ENCODE results near the gene GFPT2. TPM values are rescaled to one million over a fixed set of nuclear protein-coding genes. Genes with fewer than 3 reads are reported as not detected.

Gene GFPT2
- total RNA-seq, 1 donor from 2014 or later: 10.1 TPM

GRCh38 chr5:180346358-180346757, 6.8 kb downstream of the GFPT2 start:
- no peaks in the 10 kb centered on the region for H3K9me3 Mint-ChIP-seq (ENCODE audit: unreplicated experiment)
- no peak overlapping the region for H3K27ac Mint-ChIP-seq (ENCODE audit: unreplicated experiment)
- no peaks in the 10 kb centered on the region for H3K36me3 Mint-ChIP-seq (ENCODE audit: low read depth, unreplicated experiment)
- H3K27me3 Mint-ChIP-seq (ENCODE audit: unreplicated experiment): peaks cover 2% of the 10 kb centered on the region
- TF ChIP-seq CTCF (IDR thresholded peaks at IDR 0.05; ENCODE audit: unreplicated experiment): no peak
- H3K4me3 Mint-ChIP-seq (ENCODE audit: unreplicated experiment): no peak overlapping the region
- H3K4me1 Mint-ChIP-seq (ENCODE audit: unreplicated experiment): peaks cover 12% of the 10 kb centered on the region
- DNase-seq (ENCODE audit: low spot score): no peak

- H3K27ac Mint-ChIP-seq (ENCODE audit: unreplicated experiment): no peak overlapping the region
- TF ChIP-seq CTCF (IDR thresholded peaks at IDR 0.05; ENCODE audit: unreplicated experiment): no peak
- no peak overlapping the region for H3K4me3 Mint-ChIP-seq (ENCODE audit: unreplicated experiment)
These were observed 7.4 kb downstream of the GFPT2 start for GRCh38 chr5:180345781-180346180.

GRCh38 chr5:180345186-180345585, 8.0 kb downstream of the GFPT2 start:
- no peak overlapping the region for H3K27ac Mint-ChIP-seq (ENCODE audit: unreplicated experiment)
- DNase-seq (ENCODE audit: low spot score): no peak
- H3K9me3 Mint-ChIP-seq (ENCODE audit: unreplicated experiment): no peaks in the 10 kb centered on the region
- no peak for TF ChIP-seq CTCF (IDR thresholded peaks at IDR 0.05; ENCODE audit: unreplicated experiment)
- no peak overlapping the region for H3K4me3 Mint-ChIP-seq (ENCODE audit: unreplicated experiment)
- H3K4me1 Mint-ChIP-seq (ENCODE audit: unreplicated experiment): peaks cover 7% of the 10 kb centered on the region
- H3K27me3 Mint-ChIP-seq (ENCODE audit: unreplicated experiment): peaks cover 2% of the 10 kb centered on the region
- H3K36me3 Mint-ChIP-seq (ENCODE audit: low read depth, unreplicated experiment): no peaks in the 10 kb centered on the region

More at GRCh38 chr5:180345781-180346180, 7.4 kb downstream of the GFPT2 start:
- Mint-ChIP-seq H3K4me1 (ENCODE audit: unreplicated experiment) (peaks cover 7% of the 10 kb centered on the region), H3K36me3 (ENCODE audit: low read depth, unreplicated experiment) (no peaks in the 10 kb centered on the region), H3K9me3 (ENCODE audit: unreplicated experiment) (no peaks in the 10 kb centered on the region), H3K27me3 (ENCODE audit: unreplicated experiment) (peaks cover 2% of the 10 kb centered on the region)
- no peak for DNase-seq (ENCODE audit: low spot score)

GRCh38 chr5:180344696-180344999, 8.5 kb downstream of the GFPT2 start:
- Mint-ChIP-seq H3K27me3 (ENCODE audit: unreplicated experiment) (peaks cover 2% of the 10 kb centered on the region), H3K27ac (ENCODE audit: unreplicated experiment) (no peak overlapping the region), H3K36me3 (ENCODE audit: low read depth, unreplicated experiment) (no peaks in the 10 kb centered on the region), H3K4me1 (ENCODE audit: unreplicated experiment) (peaks cover 7% of the 10 kb centered on the region), H3K4me3 (ENCODE audit: unreplicated experiment) (no peak overlapping the region), H3K9me3 (ENCODE audit: unreplicated experiment) (no peaks in the 10 kb centered on the region)
- no peak for DNase-seq (ENCODE audit: low spot score)
- TF ChIP-seq CTCF (IDR thresholded peaks at IDR 0.05; ENCODE audit: unreplicated experiment): no peak

- no peak overlapping the region for H3K4me3 Mint-ChIP-seq (ENCODE audit: unreplicated experiment)
- H3K27me3 Mint-ChIP-seq (ENCODE audit: unreplicated experiment): peaks cover 2% of the 10 kb centered on the region
- H3K36me3 Mint-ChIP-seq (ENCODE audit: low read depth, unreplicated experiment): no peaks in the 10 kb centered on the region
- H3K4me1 Mint-ChIP-seq (ENCODE audit: unreplicated experiment): peaks cover 7% of the 10 kb centered on the region
- no peak for DNase-seq (ENCODE audit: low spot score)
- TF ChIP-seq CTCF (IDR thresholded peaks at IDR 0.05; ENCODE audit: unreplicated experiment): no peak
- H3K9me3 Mint-ChIP-seq (ENCODE audit: unreplicated experiment): no peaks in the 10 kb centered on the region
- H3K27ac Mint-ChIP-seq (ENCODE audit: unreplicated experiment): no peak overlapping the region
These were observed 9.1 kb downstream of the GFPT2 start for GRCh38 chr5:180343831-180344695.

Data from endothelial cell (in vitro differentiated cells).